ENCODE results near the gene NCAM1.

The NCAM1 gene

DNA sequence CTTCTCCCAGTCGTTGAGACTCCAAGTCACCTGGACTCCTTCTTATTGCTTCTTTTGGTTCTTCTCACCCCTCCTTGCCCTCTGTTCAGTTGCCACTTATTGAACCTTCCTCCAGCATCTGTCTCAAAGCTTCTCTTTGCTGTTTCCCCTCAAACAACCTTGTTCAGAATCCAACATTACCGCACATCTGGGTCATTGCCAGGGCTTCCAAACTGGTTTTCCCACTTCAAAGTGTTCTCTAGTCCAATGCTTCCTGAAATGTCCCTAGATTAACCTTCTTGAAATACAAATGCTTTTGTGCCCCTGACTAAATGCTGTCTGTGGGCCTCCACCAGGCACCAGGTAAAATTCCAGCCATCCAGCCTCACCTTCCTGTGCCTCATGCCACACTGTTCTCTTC is 252.3 kb downstream of the NCAM1 start:
- TF ChIP-seq EZH2phosphoT487 (conservative IDR thresholded peaks at IDR 0.05; ENCODE audit: low read length), result no peak
- TF ChIP-seq, protein P1, sequence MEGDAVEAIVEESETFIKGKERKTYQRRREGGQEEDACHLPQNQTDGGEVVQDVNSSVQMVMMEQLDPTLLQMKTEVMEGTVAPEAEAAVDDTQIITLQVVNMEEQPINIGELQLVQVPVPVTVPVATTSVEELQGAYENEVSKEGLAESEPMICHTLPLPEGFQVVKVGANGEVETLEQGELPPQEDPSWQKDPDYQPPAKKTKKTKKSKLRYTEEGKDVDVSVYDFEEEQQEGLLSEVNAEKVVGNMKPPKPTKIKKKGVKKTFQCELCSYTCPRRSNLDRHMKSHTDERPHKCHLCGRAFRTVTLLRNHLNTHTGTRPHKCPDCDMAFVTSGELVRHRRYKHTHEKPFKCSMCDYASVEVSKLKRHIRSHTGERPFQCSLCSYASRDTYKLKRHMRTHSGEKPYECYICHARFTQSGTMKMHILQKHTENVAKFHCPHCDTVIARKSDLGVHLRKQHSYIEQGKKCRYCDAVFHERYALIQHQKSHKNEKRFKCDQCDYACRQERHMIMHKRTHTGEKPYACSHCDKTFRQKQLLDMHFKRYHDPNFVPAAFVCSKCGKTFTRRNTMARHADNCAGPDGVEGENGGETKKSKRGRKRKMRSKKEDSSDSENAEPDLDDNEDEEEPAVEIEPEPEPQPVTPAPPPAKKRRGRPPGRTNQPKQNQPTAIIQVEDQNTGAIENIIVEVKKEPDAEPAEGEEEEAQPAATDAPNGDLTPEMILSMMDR (IDR thresholded peaks at IDR 0.05; ENCODE audit: insufficient read depth, low read length, poor library complexity, severe bottlenecking), result no peak
- Histone ChIP-seq H3F3A (ENCODE audit: insufficient read depth) (no peaks in the 10 kb centered on the region), H3K9me2 (replicated peaks; ENCODE audit: insufficient read depth, low read length) (no peaks in the 10 kb centered on the region), H3K27ac (ENCODE audit: low read depth, low read length) (no peak overlapping the region), H3K9me3 (ENCODE audit: insufficient read depth, low read length) (no peaks in the 10 kb centered on the region), H3K9ac (ENCODE audit: low read length) (no peak overlapping the region), H2AFZ (ENCODE audit: low read depth, low read length, severe bottlenecking) (no peak overlapping the region), H3K79me2 (ENCODE audit: insufficient read depth, low read length) (no peaks in the 10 kb centered on the region), H3K27me3 (ENCODE audit: low read length) (no peaks in the 10 kb centered on the region), H3K36me3 (ENCODE audit: low read length) (no peaks in the 10 kb centered on the region), H3K4me3 (ENCODE audit: insufficient read depth, low read length, poor library complexity, severe bottlenecking) (no peak overlapping the region), H4K20me1 (ENCODE audit: low read depth, low read length) (no peaks in the 10 kb centered on the region), H3K4me2 (ENCODE audit: low read depth, low read length, poor library complexity, severe bottlenecking) (no peak overlapping the region)

DNA sequence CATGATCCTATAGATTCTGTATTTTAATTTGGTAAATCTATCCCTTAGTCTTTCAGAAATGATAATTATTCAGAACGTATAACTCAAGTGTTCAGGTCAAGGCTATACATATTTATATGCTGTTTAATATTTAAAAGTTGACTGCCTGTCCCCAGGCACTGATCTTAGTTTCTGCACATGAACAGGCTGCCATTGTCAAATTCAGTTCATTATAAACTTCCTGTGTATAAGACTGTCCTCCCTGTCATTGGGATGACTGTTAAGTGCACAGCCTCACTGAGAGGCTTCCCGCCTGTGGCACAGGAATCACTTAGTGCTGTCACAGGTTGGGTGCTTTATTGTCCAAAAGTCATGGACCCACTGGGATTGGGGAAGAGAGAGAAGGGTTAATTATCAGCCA is 261.0 kb downstream of the NCAM1 start:
- no peak overlapping the region for H3K27ac ChIP-seq (ENCODE audit: low read depth, low read length)
- no peak for TF ChIP-seq EZH2phosphoT487 (conservative IDR thresholded peaks at IDR 0.05; ENCODE audit: low read length)
- TF ChIP-seq, protein P1 (IDR thresholded peaks at IDR 0.05; ENCODE audit: insufficient read depth, low read length, poor library complexity, severe bottlenecking), result no peak

DNA sequence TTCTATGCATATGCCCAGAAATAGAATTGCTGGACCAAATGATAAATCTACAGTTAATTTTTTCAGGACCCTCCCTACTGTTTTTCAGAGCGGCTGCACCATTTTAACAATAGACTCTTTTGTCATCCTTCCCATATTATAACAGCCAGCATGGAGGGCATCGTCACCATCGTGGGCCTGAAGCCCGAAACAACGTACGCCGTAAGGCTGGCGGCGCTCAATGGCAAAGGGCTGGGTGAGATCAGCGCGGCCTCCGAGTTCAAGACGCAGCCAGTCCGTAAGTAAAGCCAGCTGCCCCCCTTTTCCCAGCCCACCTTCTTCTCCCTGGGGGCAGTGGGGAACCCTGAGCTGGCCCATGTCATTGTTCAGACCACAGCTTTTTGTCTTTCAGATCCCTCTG is 273.7 kb downstream of the NCAM1 start:
- H3K27me3 ChIP-seq (ENCODE audit: low read length), result no peaks in the 10 kb centered on the region
- TF ChIP-seq, protein P1 (IDR thresholded peaks at IDR 0.05; ENCODE audit: insufficient read depth, low read length, poor library complexity, severe bottlenecking), result no peak
- TF ChIP-seq EZH2phosphoT487 (conservative IDR thresholded peaks at IDR 0.05; ENCODE audit: low read length), result no peak

More for the DNA sequence above, 261.0 kb downstream of the NCAM1 start:
- Histone ChIP-seq H3K9me2 (replicated peaks; ENCODE audit: insufficient read depth, low read length) (no peaks in the 10 kb centered on the region), H3F3A (ENCODE audit: insufficient read depth) (no peaks in the 10 kb centered on the region), H3K79me2 (ENCODE audit: insufficient read depth, low read length) (no peaks in the 10 kb centered on the region), H4K20me1 (ENCODE audit: low read depth, low read length) (no peaks in the 10 kb centered on the region), H2AFZ (ENCODE audit: low read depth, low read length, severe bottlenecking) (no peak overlapping the region), H3K9me3 (ENCODE audit: insufficient read depth, low read length) (no peaks in the 10 kb centered on the region), H3K9ac (ENCODE audit: low read length) (no peak overlapping the region), H3K27me3 (ENCODE audit: low read length) (no peaks in the 10 kb centered on the region), H3K4me3 (ENCODE audit: insufficient read depth, low read length, poor library complexity, severe bottlenecking) (no peak overlapping the region), H3K4me2 (ENCODE audit: low read depth, low read length, poor library complexity, severe bottlenecking) (no peak overlapping the region), H3K36me3 (ENCODE audit: low read length) (no peaks in the 10 kb centered on the region)

More for the DNA sequence above, 273.7 kb downstream of the NCAM1 start:
- no peak overlapping the region for H2AFZ ChIP-seq (ENCODE audit: low read depth, low read length, severe bottlenecking)
- H3K9me2 ChIP-seq (replicated peaks; ENCODE audit: insufficient read depth, low read length), result no peaks in the 10 kb centered on the region
- no peak overlapping the region for H3K27ac ChIP-seq (ENCODE audit: low read depth, low read length)
- H3F3A ChIP-seq (ENCODE audit: insufficient read depth), result no peaks in the 10 kb centered on the region
- no peak overlapping the region for H3K4me2 ChIP-seq (ENCODE audit: low read depth, low read length, poor library complexity, severe bottlenecking)
- H3K79me2 ChIP-seq (ENCODE audit: insufficient read depth, low read length), result no peaks in the 10 kb centered on the region
- no peak overlapping the region for H3K4me3 ChIP-seq (ENCODE audit: insufficient read depth, low read length, poor library complexity, severe bottlenecking)
- no peaks in the 10 kb centered on the region for H3K9me3 ChIP-seq (ENCODE audit: insufficient read depth, low read length)
- H4K20me1 ChIP-seq (ENCODE audit: low read depth, low read length), result no peaks in the 10 kb centered on the region
- H3K36me3 ChIP-seq (ENCODE audit: low read length), result no peaks in the 10 kb centered on the region
- no peak overlapping the region for H3K9ac ChIP-seq (ENCODE audit: low read length)

All from SU-DHL-6 (cell line).